NCI-H2107 (cell line): Measurements from ENCODE around the gene RPRD2.
"Not testable (repeated sequence)": the region's sequence is repeated elsewhere in the genome, so short reads cannot be mapped to it uniquely, and the experiment has no call there.

Source experiments
- DNase-seq: peaks from one replicate; lab custom pipeline; 2025; lab: John Stamatoyannopoulos, UW

RPRD2 gene

GRCh38 chr1:150389650-150390049 is 25.7 kb downstream of the RPRD2 start:
- no peak for DNase-seq

GRCh38 chr1:150392627-150393026 is 28.7 kb downstream of the RPRD2 start:
- DNase-seq = no peak

DNA sequence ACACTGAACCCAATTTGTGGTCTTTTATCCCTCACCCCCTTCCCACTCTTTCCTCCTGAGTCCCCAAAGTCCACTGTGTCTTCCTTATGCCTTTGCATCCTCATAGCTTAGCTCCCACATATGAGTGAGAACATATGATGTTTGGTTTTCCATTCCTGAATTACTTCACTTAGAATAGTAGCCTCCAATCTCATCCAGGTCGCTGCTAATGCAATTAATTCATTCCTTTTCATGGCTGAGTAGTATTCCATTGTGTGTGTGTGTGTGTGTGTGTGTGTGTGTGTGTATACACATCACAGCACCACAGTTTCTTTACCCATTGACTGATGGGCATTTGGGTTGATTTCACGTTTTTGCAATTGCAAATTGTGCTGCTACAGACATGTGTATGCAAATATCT is 31.2 kb downstream of the RPRD2 start:
- DNase-seq = not testable (repeated sequence)

GRCh38 chr1:150397392-150398032 is 33.6 kb downstream of the RPRD2 start:
- DNase-seq = no peak

DNA sequence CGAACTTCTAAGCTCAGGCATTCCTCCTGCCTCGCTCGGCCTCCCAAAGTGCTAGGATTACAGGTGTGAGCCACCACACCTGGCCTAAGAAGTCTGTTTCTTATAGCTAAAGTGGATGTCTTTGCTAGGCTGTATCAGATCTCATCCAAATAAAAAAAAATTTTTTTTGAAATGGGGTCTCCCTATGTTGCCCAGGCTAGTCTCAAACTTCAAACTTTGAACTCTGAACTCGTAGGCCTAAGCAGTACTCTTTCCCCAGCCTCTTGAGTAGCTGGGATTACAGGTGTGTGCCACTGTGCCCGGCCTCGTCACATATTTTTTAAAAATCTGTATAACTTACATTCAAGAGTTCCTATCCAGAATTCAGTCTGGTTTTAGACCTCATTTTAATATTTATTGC is 40.5 kb downstream of the RPRD2 start:
- DNase-seq = no peak

- no peak for DNase-seq
These were observed 41.7 kb downstream of the RPRD2 start for GRCh38 chr1:150405660-150406059.

DNA sequence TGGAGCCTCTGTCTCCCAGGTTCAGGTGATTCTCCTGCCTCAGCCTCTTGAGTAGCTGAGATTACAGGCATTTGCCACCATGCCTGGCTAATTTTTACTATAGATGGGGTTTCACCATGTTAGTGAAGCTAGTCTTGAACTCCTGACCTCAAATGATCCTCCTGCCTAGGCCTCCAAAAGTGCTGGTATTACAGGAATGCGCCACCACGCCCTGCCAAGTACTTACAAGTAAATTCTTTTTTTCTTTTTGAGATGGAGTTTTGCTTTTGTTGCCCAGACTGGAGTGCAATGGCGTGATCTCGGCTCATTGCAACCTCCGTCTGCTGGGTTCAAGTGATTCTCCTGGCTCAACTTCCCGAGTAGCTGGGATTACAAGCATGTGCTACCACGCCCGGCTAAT is 42.5 kb downstream of the RPRD2 start:
- DNase-seq = no peak

DNA sequence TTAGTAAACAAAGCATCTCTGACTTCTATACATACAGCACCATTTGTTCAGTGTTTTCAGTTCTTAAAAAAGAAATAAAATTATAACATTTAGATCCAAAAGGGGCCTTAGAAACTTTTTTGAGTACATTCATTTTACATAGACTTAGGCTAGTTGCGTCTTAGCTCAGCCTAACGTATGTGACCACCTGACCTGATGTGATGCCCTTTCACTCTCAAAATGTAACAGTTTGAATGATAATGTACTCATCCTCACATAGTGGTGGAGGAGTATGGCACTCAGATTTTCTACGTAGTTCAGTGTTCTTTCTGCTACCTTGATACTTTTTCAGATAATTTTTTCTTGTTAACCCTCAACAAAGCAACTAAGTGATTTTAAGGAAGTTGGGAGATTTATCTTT is 43.4 kb downstream of the RPRD2 start:
- no peak for DNase-seq

- no peak for DNase-seq
These were observed 44.9 kb downstream of the RPRD2 start for GRCh38 chr1:150408800-150409199.

DNA sequence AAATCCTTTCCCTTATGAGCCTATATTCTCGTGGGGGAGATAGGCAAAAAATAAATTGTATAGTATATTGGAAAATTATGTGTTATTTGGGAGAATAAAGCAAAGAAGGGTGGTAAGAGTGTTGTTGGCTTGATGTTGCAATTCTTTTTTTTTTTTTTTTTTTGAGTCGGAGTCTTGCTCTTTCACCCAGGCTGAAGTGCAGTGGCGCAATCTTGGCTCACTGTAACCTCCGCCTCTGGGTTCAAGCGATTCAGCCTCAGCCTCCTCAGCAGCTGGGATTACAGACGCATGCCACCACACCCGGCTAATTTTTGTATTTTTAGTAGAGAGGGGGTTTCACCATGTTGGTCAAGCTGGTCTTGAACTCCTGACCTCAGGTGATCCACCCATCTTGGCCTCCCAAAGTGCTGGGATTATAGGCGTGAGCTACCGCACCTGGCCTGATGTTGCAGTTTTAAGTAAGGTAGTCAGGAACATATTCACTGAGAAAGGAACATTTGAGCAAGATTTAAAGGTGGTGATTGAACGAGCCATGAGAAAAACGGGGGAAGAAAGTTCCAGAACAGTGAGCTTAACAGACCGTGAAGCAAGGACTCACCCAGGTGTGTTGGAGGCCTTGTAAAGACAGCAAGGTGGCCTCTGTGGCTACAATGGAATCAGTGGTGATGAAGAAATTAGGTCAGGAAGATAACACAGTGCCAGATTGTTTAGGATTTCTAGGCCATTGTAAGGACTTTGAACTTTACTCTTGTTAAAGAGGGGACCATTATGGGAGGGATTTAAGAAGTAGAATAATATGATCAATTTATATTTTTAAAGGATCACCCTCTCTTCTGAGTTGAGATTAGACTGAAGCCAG is 45.8 kb downstream of the RPRD2 start:
- no peak for DNase-seq

- DNase-seq = no peak
These were observed 46.7 kb downstream of the RPRD2 start for GRCh38 chr1:150410582-150411101.

DNA sequence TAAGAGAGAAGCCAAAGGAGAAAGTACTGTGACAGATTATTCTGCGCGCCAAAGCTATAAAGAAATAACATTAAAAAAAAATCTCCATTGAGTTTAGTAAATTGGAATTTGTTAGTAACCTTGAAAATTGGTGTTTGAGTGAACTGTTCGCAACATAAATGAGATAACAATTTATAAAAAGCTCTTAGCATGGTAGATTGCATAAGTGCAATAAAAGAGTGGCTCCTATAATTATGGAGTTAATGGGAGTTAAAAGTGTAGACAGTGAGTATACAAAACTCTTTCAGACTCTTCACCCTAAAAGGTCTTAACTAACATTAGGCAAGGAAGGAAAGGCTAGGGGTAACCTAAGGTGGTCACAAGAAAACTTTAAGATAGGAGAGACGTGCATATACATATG is 50.6 kb downstream of the RPRD2 start:
- no peak for DNase-seq

- no peak for DNase-seq
These were observed 51.9 kb downstream of the RPRD2 start for GRCh38 chr1:150415800-150416199.

DNA sequence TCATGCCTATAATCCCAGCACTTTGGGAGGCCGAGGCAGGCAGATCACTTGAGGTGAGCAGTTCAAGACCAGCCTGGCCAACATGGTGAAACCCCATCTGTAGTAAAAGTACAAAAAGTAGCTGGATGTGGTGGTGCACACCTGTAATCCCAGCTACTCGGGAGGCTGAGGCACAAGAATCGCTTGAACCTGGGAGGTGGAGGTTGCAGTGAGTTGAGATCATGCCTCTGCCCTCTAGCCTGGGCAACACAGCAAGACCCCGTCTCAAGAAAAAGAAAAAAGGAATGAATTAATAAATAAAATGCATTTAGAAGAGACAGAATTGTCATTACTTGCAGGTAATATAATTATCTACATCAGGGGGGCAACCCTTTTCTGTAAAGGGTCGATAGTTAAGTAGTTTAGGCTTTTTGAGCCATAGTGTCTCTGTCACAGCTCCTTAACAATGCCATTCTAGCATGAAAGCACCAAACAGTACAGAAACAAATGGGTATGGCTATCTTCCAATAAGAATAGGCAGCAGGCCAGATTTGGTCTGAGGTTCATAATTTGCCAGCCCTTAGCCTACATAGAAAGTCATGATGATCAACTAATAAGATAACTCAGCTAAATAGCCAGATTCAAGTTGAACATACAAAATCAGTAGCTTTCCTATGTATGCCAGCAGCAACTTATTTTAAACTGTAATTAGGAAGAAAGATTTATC is 56.8 kb downstream of the RPRD2 start:
- no peak for DNase-seq

- DNase-seq = no peak
These were observed 58.6 kb downstream of the RPRD2 start for GRCh38 chr1:150422541-150422940.

DNA sequence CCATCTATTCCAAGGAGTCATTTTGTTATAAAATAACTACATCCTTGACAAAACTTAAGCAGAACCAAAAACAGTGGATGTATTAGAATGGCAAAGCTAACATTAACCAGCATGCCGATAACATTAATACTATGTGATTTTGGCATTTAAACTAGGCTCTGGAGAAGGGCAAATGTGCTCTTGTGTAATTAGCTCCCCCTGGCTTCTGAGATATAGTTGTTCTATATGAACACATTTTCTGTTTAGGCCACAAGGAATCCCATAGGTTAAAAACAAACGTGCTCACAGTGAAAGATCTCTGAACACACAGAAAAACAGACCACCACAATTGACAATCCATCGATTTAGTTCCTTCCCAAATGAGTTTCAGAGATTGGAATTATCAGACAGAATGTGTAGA is 65.9 kb downstream of the RPRD2 start:
- DNase-seq = no peak

GRCh38 chr1:150441121-150441520 is 77.2 kb downstream of the RPRD2 start:
- DNase-seq = no peak

GRCh38 chr1:150444232-150444631 is 80.3 kb downstream of the RPRD2 start:
- no peak for DNase-seq

DNA sequence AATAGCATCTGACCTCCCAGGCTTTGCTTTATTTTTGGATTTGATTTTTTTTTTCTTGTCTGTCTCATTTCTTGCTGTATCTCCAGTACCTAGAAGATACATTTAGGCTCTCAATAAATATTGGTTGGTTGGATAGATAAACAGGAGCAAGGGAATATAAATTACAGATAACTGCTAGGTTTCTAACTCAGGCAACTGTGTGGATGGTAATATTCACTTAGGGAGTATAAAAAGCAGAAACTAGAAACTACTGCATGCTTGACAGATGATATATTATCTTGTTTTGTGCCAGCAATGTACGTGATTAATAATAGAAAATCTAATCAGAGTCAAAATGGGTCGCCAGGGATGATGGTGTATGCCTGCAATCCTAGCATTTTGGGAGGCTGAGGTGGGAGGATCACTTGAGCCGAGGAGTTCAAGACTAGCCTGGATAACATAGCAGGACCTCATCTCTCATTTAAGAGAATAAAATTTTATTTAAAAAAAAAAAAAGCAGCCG is 92.2 kb downstream of the RPRD2 start:
- DNase-seq = no peak

DNA sequence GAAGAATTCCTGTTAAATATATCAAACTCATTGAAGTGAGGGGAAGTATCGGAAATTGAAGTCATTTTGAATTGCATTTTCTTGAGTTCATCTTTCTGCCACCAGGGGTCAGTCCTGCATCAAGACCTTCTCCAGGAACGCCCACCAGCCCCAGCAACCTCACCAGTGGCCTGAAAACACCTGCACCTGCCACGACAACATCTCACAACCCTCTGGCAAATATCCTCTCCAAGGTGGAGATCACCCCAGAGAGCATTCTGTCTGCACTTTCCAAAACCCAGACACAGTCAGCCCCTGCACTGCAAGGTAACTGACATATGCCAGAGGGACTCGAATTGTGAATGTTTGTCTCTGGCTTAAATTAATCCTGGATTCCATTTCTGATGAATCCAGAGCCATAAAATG is 100.5 kb downstream of the RPRD2 start:
- DNase-seq = peak; percentile 68

DNA sequence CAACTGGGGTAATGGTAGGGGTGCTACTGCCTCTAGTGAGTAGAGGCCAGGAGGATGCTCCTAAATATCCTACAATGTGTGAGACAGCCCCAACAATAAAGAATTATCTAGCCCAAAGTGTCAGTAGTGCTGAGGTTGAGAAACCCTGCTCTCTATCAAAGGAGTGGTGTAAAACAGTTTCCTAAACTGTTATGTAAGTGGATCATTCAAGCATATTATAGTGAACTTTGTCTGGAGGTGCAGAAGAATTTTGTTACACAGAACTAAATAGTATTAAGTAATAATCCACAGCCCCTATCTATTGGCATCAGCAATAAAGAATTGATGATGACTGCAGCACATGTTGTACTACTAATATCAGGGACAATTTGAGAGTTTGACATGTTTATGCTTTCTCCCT is 103.0 kb downstream of the RPRD2 start:
- DNase-seq = no peak

DNA sequence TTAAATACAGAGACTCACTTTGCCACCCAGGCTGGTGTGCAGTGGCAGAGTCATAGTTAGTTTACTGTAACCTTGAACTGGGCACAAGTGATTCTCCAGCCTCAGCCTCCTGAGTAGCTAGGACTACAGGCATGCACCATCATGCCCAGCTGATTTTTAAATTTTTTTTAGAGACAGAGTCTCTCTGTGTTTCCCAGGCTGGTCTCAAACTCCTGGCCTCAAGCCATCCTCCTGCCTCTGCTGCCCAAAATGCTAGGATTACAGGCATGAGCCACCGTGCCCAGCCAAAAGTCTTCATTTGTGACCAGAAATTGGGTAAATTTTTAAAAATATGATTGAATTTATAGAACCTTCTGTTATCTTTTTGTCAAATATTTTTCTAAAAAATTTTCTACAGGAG is 105.3 kb downstream of the RPRD2 start:
- DNase-seq = no peak
